Naive B cell (primary cell): ENCODE data around the gene GUCY1B1. TPM values are rescaled to one million over a fixed set of nuclear protein-coding genes. Genes with fewer than 3 reads are reported as not detected.

Experiments
- ATAC-seq, 2 donors: fragments of 150-1000 bp; cut with Tn5 transposase; 2 replicates each; pipeline ENCODE4 v1.10.0; 2021; ENCODE audit warnings: low read depth in 2 of 2, mild to moderate bottlenecking in 2 of 2, moderate library complexity in 2 of 2
- DNase-seq: peaks from one replicate; pipeline ENCODE4 v3.0.0; 2022
- H3K27ac Mint-ChIP-seq, 6 donors: one replicate each; pipeline ENCODE4 v1.8.0; 2020 to 2022; ENCODE audit warnings: mild to moderate bottlenecking in 6 of 6, mixed read lengths in 6 of 6, moderate library complexity in 5 of 6, inconsistent platforms in 2 of 6
- H3K27me3 Mint-ChIP-seq, 3 donors: one replicate each; pipeline ENCODE4 v1.8.0; 2021 to 2022; ENCODE audit warnings: mixed read lengths in 3 of 3, mild to moderate bottlenecking in 1 of 3
- H3K36me3 Mint-ChIP-seq, 2 donors: one replicate each; pipeline ENCODE4 v1.8.0; 2020 to 2022; ENCODE audit warnings: mixed read lengths in 2 of 2, inconsistent platforms in 1 of 2, mild to moderate bottlenecking in 1 of 2
- H3K4me1 Mint-ChIP-seq, 3 donors: one replicate each; pipeline ENCODE4 v1.8.0; 2020 to 2022; ENCODE audit warnings: mixed read lengths in 3 of 3, inconsistent platforms in 1 of 3, mild to moderate bottlenecking in 1 of 3, moderate library complexity in 1 of 3
- H3K4me3 Mint-ChIP-seq, 8 donors: one replicate each; pipeline ENCODE4 v1.8.0; 2020 to 2022; ENCODE audit warnings: mild to moderate bottlenecking in 8 of 8, mixed read lengths in 8 of 8, moderate library complexity in 8 of 8, inconsistent platforms in 2 of 8
- H3K9me3 Mint-ChIP-seq, 7 donors: one replicate each; pipeline ENCODE4 v1.8.0; 2020 to 2022; ENCODE audit warnings: mixed read lengths in 7 of 7, mild to moderate bottlenecking in 5 of 7, inconsistent platforms in 2 of 7, moderate library complexity in 1 of 7
- polyA plus RNA-seq, 6 donors: library from polyadenylated mRNA; unstranded; fragments of 300-500 nt; fragmentation: Illumina TruSeq; gene quantifications; one replicate each; pipeline ENCODE4 v1.2.3, GENCODE V29; 2021; ENCODE audit warnings: low read depth in 6 of 6

GUCY1B1 gene
- polyA plus RNA-seq, 6 donors from 2014 or later = 0.38 to 3.2 (median 1.3) TPM

- Mint-ChIP-seq H3K36me3 (no peaks in the 10 kb centered on the region), H3K4me1 (peaks cover 5 to 7% (median 5%) of the 10 kb centered on the region in 3 donors), H3K9me3 (no peaks in the 10 kb centered on the region), H3K4me3 (no peak overlapping the region), H3K27ac (no peak overlapping the region), H3K27me3 (no peaks in the 10 kb centered on the region)
- ATAC-seq (no peak), DNase-seq (no peak)
These were observed 9.5 kb downstream of the GUCY1B1 start for GRCh38 chr4:155768370-155768769.

GRCh38 chr4:155769090-155769489 lies 10.3 kb downstream of the GUCY1B1 start:
- Mint-ChIP-seq H3K27me3 (no peaks in the 10 kb centered on the region), H3K36me3 (no peaks in the 10 kb centered on the region), H3K4me3 (no peak overlapping the region), H3K9me3 (no peaks in the 10 kb centered on the region), H3K27ac (no peak overlapping the region), H3K4me1 (peaks cover 5 to 7% (median 5%) of the 10 kb centered on the region in 3 donors)
- peak; percentile 49 to 79 for ATAC-seq
- DNase-seq = no peak

- Mint-ChIP-seq H3K4me1 (peaks cover 5 to 7% (median 5%) of the 10 kb centered on the region in 3 donors), H3K36me3 (peaks cover 0 to 5% of the 10 kb centered on the region in 2 donors)
These were observed 13.8 kb downstream of the GUCY1B1 start for GRCh38 chr4:155772459-155773195.

GRCh38 chr4:155773196-155773800 lies 14.5 kb downstream of the GUCY1B1 start:
- Mint-ChIP-seq H3K27me3 (no peaks in the 10 kb centered on the region), H3K36me3 (peaks cover 0 to 5% of the 10 kb centered on the region in 2 donors), H3K27ac (no peak overlapping the region), H3K4me3 (no peak overlapping the region), H3K9me3 (no peaks in the 10 kb centered on the region), H3K4me1 (peaks cover 5 to 7% (median 5%) of the 10 kb centered on the region in 3 donors)
- ATAC-seq = no peak
- DNase-seq = no peak

More at GRCh38 chr4:155772459-155773195, 13.8 kb downstream of the GUCY1B1 start:
- Mint-ChIP-seq H3K9me3 (no peaks in the 10 kb centered on the region), H3K27ac (no peak overlapping the region), H3K4me3 (no peak overlapping the region), H3K27me3 (no peaks in the 10 kb centered on the region)
- ATAC-seq = no peak
- DNase-seq = no peak

GRCh38 chr4:155774033-155774432 lies 15.2 kb downstream of the GUCY1B1 start:
- H3K4me3 Mint-ChIP-seq = peak overlapping the region in 1 of 8 donors; percentile 60
- peaks cover 0 to 5% of the 10 kb centered on the region in 2 donors for H3K36me3 Mint-ChIP-seq
- H3K4me1 Mint-ChIP-seq = peaks cover under 1 to 3% (median 1%) of the 10 kb centered on the region in 3 donors
- peak overlapping the region in 1 of 6 donors; percentile 50 for H3K27ac Mint-ChIP-seq
- ATAC-seq (no peak), DNase-seq (no peak)
- H3K27me3 Mint-ChIP-seq = no peaks in the 10 kb centered on the region
- H3K9me3 Mint-ChIP-seq = no peaks in the 10 kb centered on the region

- H3K27me3 Mint-ChIP-seq = no peaks in the 10 kb centered on the region
- H3K4me1 Mint-ChIP-seq = no peaks in the 10 kb centered on the region
- no peaks in the 10 kb centered on the region for H3K9me3 Mint-ChIP-seq
- peaks cover 0 to 5% of the 10 kb centered on the region in 2 donors for H3K36me3 Mint-ChIP-seq
- no peak overlapping the region for H3K27ac Mint-ChIP-seq
- no peak overlapping the region for H3K4me3 Mint-ChIP-seq
- DNase-seq = no peak
- ATAC-seq = no peak
These were observed 19.3 kb downstream of the GUCY1B1 start for GRCh38 chr4:155777971-155778735.

- H3K4me3 Mint-ChIP-seq = no peak overlapping the region
- no peaks in the 10 kb centered on the region for H3K36me3 Mint-ChIP-seq
- H3K27ac Mint-ChIP-seq = no peak overlapping the region
- H3K27me3 Mint-ChIP-seq = no peaks in the 10 kb centered on the region
- ATAC-seq (no peak), DNase-seq (no peak)
- no peaks in the 10 kb centered on the region for H3K9me3 Mint-ChIP-seq
- H3K4me1 Mint-ChIP-seq = no peaks in the 10 kb centered on the region
These were observed 22.0 kb downstream of the GUCY1B1 start for GRCh38 chr4:155780775-155781174.

GRCh38 chr4:155781249-155781831 lies 22.5 kb downstream of the GUCY1B1 start:
- Mint-ChIP-seq H3K27ac (no peak overlapping the region), H3K4me3 (no peak overlapping the region), H3K4me1 (no peaks in the 10 kb centered on the region), H3K9me3 (no peaks in the 10 kb centered on the region), H3K27me3 (no peaks in the 10 kb centered on the region), H3K36me3 (no peaks in the 10 kb centered on the region)
- ATAC-seq = no peak
- DNase-seq = no peak

- DNase-seq (no peak), ATAC-seq (no peak)
- no peaks in the 10 kb centered on the region for H3K36me3 Mint-ChIP-seq
- no peak overlapping the region for H3K27ac Mint-ChIP-seq
- no peak overlapping the region for H3K4me3 Mint-ChIP-seq
- peaks cover 0 to 3% (median 0%) of the 10 kb centered on the region in 3 donors for H3K4me1 Mint-ChIP-seq
- no peaks in the 10 kb centered on the region for H3K27me3 Mint-ChIP-seq
- no peaks in the 10 kb centered on the region for H3K9me3 Mint-ChIP-seq
These were observed 25.8 kb downstream of the GUCY1B1 start for GRCh38 chr4:155784637-155785036.

- DNase-seq (no peak), ATAC-seq (no peak)
- Mint-ChIP-seq H3K4me1 (peaks cover 0 to 4% (median 0%) of the 10 kb centered on the region in 3 donors), H3K27ac (no peak overlapping the region), H3K36me3 (no peaks in the 10 kb centered on the region), H3K9me3 (no peaks in the 10 kb centered on the region), H3K4me3 (no peak overlapping the region), H3K27me3 (no peaks in the 10 kb centered on the region)
These were observed 27.0 kb downstream of the GUCY1B1 start for GRCh38 chr4:155785828-155786227.

- H3K4me1 Mint-ChIP-seq = peaks cover 0 to 4% (median 0%) of the 10 kb centered on the region in 3 donors
- peak overlapping the region in 2 of 6 donors; percentile 18 to 63 for H3K27ac Mint-ChIP-seq
- DNase-seq (peak; percentile 45), ATAC-seq (peak; percentile 72 to 91)
- H3K9me3 Mint-ChIP-seq = no peaks in the 10 kb centered on the region
- no peak overlapping the region for H3K4me3 Mint-ChIP-seq
- H3K27me3 Mint-ChIP-seq = no peaks in the 10 kb centered on the region
- no peaks in the 10 kb centered on the region for H3K36me3 Mint-ChIP-seq
These were observed 28.4 kb downstream of the GUCY1B1 start for GRCh38 chr4:155787113-155787710.

GRCh38 chr4:155789391-155789790 lies 30.6 kb downstream of the GUCY1B1 start:
- H3K27ac Mint-ChIP-seq = peak overlapping the region in 1 of 6 donors; percentile 15
- no peak for ATAC-seq
- no peak overlapping the region for H3K4me3 Mint-ChIP-seq
- peaks cover 0 to 4% (median 0%) of the 10 kb centered on the region in 3 donors for H3K4me1 Mint-ChIP-seq
- H3K36me3 Mint-ChIP-seq = no peaks in the 10 kb centered on the region
- H3K9me3 Mint-ChIP-seq = no peaks in the 10 kb centered on the region
- no peaks in the 10 kb centered on the region for H3K27me3 Mint-ChIP-seq
- no peak for DNase-seq

- Mint-ChIP-seq H3K4me3 (no peak overlapping the region), H3K9me3 (no peaks in the 10 kb centered on the region), H3K27me3 (no peaks in the 10 kb centered on the region), H3K27ac (no peak overlapping the region), H3K36me3 (no peaks in the 10 kb centered on the region), H3K4me1 (peaks cover 0 to 4% (median 0%) of the 10 kb centered on the region in 3 donors)
- DNase-seq = no peak
- no peak for ATAC-seq
These were observed 31.2 kb downstream of the GUCY1B1 start for GRCh38 chr4:155789982-155790381.
